NCI-H2196 treated with DMSO at 0.1 percent for 48 hours (cell line): Measurements from ENCODE around the gene SMG6.

ENCODE experiments used
- DNase-seq: peaks from one replicate; lab custom pipeline; 2025; ENCODE audit not compliant: unreplicated experiment; lab: John Stamatoyannopoulos, UW

SMG6 gene

DNA sequence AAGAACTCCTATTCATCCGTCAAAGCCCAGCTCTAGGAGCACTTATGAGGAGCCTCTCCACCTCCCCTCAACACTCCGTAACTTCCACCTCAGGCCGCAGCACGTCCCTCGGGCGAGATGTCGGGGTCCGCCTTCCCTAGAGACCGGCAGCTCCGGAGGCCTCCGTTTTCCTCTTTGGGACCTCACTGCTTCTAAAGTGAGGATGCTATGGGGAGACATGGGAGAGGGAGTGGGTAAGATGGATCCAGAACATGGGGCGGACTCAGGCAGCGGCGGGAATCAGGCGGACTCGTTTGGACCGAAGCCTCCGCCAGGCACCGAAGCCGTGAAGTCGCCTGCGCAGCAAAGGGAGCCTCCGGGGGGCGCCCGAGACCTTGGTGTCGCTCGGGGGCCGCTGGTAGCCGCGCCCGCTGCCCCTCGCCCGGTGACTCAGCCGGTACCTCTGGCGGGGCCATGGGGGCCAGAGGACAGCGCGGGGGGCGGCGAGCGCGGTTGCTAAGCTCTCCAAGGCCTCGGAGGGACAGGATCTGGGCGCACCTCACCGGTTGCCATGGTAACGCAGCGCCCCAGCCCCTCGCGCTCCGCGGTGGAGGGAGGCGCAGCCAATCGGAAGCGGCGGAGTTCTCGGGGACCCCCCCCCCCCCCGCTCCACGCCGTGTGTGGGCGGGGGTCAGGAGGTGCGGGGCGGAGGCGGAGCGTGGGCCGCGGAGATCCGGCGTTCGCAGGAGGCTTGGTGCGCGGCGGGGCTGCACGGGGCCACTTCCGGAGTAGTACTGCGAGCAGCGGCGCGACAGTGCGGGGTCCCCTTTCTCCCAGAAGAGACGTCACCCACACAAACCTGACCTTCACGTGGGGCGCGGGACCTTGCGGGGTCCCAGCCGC, 250.0 kb downstream of the SMG6 start:
- DNase-seq = peak; percentile 19

DNA sequence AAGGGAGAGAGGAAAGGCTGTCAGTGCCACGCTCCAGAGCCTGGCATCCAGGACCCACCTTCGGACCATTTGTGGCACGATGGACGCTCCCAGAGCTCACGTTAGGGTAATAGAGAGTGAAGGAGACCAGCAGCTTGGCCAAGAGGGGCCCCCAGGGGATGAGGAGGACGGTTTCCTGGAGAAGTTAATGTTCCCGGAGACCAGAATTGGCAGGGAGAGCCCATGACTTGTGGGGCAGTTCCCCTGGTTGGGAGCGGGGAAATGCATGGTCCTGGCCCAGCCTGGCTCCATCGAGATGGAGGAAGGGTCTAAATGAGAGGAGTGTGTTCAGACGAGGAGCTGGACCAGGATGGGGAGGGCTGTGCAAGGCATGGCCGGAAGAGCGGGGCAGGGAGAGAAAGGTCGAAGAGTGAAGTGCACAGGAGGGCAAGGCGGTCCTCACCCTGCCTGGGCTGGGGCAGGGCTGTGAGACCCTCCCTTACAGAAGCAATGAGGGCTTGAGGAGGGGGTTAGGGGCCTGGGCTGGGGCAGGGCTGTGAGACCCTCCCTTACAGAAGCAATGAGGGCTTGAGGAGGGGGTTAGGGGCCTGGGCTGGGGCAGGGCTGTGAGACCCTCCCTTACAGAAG, 251.5 kb downstream of the SMG6 start:
- DNase-seq = no peak

DNA sequence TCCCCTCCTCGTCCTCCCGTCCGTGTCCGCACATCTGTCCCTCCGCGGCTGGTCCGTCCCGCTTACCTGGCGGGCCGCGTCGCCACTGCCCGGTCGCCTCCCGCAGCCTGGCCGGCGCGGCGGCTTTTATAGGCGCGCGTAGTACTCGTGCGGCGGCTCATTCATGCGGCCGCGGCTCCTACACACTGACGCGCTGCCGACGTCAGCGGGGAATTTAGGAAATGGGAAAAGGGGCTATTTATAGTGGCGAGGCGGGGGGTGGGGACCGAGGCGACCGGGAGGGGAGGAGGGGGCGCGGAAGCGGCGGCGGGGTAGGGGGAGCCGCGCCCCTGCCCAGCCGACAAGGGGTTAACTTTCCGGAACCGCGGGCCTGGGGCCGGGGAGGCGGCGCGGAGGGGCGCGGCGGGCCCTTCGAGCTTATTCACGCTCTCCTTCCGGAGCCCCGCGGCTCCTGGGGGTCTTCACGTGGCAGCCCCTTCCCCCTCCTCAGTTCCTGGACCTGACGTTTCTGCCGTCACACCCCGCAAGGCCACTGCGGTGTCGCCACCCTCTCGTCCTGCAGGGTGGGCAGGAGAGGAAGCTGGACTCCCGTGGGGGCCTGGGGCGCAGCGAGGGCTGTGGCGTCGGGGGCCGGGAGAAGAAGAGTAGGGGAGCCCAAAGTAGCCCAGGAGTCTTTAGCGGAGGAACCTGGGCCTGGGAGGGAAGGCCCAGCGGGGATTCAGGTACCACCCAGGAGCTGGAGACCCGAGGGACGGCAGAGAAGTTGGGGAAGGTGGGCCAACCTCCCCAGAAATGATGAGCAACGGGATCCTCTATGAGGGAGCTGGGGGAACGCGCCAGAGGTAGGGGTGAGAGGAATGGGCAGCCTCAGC, 252.3 kb downstream of the SMG6 start:
- DNase-seq = no peak

DNA sequence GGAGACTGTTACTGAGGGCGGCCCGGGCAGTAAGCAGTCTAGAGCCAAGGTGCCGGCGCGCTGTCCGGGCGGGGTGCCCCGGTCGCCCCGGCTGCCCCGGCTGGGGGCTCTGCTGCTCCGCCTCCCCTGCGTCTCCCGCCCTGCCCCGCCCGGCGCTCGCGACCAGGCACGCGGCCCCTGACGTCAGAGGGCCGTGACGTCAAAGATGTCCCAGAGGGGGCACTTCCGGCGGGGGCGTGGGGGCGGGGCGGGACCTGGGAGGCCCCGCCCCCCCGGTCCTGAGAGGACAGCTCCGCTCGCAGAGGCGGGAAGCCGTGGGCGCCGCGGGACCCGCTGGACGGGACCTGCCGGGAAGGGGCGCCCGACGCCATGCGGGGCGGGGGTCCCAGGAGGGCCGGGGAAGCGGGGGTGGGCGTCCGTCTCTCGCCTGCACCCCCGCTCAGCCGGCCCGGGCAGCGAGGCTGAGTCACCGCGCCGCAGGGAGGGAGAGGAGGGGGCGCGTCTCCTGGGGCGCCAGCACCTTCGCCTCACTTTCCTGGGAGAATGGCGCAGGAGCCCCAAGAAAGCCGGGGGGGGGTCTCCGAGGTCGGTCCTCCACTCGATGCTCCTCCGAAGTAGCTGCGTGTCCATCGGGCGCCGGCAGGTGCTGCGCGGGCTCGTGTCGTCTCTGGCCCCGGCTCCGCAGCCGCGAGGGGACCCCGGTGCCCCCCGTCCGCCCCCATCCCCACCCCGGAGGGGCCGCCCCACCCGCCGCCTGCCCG, 253.1 kb downstream of the SMG6 start:
- DNase-seq = peak; percentile 26

DNA sequence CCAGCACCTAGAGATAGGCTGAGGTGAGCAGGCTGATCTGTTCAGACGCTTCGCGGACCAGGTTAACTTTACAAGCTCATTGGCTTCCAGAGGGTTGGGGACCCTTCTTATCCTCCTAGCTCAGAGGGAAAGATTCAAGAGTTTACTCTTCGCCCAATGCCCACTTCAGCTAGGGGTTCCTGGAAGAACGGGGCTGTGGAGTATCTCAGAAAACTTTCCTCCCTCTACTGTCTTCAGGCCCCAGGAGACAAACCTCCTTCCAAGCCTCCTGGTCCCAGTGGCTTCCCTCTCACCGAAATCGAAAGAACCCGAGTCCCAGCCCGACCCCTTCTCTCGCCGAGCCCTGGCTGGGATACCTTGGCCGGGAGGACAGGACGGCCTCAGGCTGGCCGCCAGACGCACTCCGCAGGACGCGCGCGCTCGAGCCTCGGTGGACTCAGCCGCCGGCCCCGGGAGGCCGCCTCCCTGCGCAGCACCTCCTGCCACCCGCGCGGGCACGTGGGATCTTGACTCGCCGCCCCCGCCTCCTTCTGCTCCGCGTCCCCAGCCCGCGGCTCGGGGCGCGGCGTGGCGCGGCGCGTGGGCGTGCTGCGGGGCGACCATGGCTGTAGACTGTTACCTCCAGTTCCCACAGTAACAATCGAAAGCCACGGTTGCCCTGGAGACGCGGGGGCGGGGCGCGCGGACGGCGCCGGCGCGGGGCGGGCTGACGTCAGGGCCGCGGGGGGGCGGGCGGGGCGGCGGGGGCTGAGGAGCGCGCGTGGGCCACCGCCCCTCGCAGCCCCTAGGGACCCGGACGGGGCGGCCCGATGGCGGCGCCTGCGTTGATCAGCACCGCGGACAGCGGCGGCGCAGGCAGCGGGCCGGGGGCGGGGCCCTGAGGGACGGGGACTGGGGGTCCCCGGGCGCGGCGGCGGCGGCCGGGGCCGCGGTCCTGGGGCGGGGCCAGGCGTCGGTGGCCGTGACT, 254.0 kb downstream of the SMG6 start:
- no peak for DNase-seq

DNA sequence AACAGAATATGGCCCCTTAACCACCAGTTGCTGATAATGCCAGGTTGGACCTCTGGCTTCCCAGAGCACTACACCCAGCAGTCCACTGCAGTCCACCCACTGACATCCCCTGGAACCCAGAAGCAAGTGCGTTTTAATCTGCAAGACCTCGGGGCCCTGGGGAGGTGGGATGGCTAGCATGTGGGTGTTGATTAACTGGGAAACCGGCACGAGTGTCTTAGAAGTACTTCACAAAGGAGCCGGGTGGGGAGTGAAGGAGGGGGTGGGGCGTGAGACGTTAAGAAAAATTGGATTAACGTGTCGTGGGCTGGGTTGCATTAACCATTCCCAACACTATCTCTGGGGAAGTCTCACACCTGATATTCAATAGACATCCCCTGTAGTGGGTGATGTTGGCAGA, 254.8 kb downstream of the SMG6 start:
- DNase-seq = no peak

DNA sequence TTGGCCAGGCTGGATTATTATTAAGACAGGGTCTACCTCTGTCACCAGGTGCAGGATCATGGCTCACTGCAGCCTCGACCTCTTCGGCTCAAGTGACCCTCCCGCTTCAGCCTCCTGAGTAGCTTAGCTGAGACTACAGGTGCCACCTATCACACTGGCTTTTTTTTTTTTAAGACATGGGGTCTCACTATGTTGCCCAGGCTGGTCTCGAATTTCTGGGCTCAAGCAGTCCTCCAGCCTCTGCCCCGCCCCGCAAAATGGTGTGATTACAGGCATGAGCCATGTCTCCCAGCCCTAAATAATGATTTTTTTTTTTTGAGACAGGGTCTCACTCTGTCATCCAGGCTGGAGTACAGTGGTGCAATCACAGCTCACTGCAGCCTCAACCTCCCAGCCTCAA, 256.0 kb downstream of the SMG6 start:
- no peak for DNase-seq

DNA sequence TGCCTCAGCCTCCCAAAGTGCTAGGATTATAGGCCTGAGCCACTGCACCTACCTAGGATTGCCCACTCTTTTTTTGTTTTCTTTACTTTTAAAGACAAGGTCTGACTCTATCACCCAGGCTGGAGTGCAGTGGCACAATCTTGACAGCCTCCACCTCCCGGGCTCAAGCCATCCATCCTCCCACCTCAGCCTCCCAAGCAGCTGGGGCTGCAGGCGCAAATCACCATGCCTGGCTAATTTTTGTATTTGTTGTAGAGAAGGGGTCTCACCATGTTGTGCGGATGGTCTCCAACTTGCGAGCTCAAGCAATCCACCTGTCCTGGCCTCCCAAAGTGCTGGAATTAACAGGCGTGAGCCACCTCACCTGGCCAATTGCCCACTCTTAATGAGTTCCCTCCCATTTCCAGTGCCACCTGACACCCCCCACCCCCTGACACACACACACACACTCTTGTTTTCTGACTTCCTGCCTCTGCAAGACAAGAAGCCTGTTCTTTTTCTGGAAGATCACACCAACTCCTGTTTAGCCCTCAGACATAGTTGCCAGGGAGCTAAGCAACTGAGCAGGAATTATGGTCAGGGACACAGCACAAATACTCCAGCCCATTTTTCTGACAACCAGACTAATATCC, 259.2 kb downstream of the SMG6 start:
- DNase-seq = no peak

DNA sequence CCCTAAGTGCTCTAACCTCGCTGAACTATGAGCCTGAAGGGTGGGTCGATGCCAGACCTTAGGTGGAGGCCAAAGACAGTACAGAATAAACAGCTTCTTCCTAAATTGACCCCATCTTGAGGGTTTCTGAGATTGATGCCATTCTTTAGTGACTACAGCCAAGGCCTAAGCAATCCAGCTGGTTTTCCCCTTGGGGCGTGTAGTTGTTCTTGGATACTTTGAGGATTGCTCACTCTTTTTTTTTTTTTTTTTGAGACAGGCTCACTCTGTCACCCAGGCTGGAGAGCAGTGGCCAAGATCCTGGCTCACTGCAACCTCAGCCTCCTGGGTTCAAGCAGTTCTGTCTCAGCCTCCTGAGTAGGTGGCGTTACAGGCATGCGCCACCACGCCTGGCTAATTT, 259.8 kb downstream of the SMG6 start:
- DNase-seq = no peak

DNA sequence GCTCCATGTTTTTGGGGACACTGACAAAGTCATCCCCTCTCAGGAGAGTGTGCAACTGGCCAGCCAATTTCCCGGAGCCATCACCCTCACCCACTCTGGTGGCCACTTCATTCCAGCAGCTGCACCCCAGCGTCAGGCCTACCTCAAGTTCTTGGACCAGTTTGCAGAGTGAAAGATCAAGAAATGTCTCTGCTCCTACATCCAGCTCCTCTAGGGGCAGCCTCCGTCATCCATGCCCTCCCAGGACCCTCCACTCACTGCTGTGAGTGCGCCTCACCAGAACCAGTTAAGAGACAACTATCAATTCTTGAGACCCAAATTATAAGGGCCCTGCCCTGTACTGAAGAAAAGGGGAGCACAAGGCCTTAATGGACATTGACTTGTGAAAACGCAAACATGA, 260.7 kb downstream of the SMG6 start:
- DNase-seq = no peak

DNA sequence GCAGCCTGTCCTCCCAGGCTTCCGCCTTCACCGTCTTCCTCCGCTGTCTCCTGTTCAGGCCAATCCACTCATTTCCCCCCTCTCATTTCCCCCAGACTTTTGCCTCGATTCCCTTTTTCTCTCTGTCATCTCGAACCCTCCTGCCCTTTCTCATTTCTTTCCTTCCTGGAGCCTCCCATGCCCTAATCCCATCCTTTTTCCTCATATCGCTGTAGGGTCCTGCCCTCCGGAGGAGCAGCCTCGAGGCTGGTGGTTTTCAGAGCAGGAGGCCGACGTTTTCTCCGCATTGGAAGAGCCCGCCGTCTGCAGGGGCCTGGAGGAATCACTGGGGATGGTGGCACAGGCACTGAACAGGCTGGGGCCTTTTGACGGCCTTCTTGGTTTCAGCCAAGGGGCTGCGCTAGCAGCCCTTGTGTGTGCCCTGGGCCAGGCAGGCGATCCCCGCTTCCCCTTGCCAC, 261.2 kb downstream of the SMG6 start:
- DNase-seq = no peak

DNA sequence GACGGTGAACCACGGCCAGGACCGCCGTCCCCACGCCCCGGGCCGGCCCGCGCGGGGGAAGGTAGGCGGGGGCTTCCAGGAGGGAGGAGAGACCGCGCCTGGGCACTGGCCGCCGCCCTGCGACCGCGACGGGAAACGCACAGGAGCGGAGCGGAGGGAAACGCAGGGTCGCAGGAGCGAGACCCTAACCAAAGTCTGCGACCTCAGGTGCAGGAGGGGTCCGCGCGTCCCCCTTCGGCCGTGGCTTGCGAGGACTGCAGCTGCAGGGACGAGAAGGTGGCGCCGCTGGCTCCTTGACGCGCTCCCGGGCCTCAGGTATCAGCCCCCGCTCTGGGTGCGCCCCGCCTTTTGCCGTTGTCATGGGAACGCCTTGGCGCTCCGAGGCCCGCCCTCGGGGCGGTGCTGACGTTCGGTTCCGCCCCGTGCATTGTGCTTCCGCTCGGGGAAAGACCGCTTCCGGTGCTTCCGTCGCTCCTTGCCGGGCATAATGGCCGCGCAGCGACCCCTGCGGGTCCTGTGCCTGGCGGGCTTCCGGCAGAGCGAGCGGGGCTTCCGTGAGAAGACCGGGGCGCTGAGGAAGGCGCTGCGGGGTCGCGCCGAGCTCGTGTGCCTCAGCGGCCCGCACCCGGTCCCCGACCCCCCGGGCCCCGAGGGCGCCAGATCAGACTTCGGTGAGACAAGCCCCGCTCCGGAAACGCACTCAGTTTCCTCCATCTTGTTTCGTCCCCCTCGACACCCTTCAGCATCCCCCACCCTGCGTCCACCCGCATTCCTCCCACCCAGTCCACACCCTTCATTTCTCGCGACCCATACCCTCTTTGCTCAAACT, 261.8 kb downstream of the SMG6 start, which contains the start of gene OVCA2:
Gene OVCA2 (plus strand): TSS at position 462 of the 829 bp plus-strand sequence. CDS start 26 bp downstream, at position 488.
- DNase-seq = peak; percentile 65

DNA sequence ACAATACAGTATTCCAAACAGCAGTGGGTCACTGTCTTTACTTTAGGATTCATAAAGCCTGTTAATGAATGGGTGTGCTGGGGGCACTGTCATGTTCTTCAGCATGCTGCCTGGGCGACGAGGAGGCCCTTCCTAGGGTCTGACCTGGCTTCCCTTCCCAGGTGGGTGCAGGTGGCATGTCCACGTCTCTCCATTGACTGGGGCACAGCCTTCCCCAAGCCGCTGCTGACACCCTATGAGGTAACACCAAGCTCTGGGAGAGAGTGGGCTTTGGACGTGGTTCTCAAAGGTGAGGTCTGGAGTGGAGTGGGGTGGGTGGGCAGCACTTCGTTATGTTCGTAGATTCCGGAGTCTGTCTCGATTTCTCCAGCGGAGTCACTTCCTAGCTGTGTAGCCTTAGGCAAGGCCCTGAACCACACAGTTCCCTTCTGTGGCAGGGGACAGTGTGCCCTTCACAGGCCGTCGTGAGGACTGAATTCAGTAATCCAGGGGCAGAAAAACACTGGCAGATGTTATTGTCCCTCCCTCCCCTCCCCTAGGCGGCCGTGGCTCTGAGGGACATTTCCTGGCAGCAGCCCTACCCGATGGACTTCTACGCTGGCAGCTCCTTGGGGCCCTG, 262.5 kb downstream of the SMG6 start:
- DNase-seq = no peak

DNA sequence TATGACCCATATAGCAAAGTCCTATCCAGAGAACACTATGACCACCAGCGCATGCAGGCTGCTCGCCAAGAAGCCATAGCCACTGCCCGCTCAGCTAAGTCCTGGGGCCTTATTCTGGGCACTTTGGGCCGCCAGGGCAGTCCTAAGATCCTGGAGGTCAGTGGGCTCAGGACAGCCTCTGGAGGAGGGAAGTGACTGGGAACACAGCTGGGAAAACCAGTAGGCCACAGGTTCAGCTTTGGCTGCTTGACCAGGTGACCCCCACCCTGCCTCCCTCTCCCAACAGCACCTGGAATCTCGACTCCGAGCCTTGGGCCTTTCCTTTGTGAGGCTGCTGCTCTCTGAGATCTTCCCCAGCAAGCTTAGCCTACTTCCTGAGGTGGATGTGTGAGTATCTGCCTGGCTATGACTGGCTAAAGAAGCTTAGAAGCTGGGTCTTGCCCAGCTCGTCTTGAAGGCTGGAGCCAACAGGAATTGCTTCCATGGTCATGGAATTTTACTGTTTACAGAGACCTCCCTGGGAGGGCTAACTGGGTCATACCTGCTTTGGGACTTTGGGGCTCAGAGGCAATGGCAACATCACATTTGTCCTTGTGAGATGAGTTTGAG, 263.3 kb downstream of the SMG6 start:
- DNase-seq = no peak

DNA sequence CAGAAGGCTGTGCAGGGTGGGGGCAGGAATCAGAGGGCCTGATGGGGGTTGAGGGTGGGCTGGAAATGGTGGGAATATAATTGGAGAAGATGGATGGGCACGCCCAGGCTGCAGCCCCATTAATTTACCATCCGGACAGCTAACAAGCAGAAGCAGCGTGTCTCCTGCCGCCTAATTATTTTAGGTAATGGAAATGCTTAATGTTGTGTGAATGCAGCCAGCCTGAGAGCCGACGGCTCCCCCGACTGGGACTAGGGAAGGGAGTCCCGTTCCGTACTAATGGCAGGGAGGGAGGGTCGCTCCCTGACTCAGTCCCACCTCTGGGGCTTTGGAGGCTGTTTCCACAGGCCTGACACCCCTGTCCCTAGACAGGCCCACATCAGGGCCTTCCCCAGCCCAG, 266.4 kb downstream of the SMG6 start:
- no peak for DNase-seq

DNA sequence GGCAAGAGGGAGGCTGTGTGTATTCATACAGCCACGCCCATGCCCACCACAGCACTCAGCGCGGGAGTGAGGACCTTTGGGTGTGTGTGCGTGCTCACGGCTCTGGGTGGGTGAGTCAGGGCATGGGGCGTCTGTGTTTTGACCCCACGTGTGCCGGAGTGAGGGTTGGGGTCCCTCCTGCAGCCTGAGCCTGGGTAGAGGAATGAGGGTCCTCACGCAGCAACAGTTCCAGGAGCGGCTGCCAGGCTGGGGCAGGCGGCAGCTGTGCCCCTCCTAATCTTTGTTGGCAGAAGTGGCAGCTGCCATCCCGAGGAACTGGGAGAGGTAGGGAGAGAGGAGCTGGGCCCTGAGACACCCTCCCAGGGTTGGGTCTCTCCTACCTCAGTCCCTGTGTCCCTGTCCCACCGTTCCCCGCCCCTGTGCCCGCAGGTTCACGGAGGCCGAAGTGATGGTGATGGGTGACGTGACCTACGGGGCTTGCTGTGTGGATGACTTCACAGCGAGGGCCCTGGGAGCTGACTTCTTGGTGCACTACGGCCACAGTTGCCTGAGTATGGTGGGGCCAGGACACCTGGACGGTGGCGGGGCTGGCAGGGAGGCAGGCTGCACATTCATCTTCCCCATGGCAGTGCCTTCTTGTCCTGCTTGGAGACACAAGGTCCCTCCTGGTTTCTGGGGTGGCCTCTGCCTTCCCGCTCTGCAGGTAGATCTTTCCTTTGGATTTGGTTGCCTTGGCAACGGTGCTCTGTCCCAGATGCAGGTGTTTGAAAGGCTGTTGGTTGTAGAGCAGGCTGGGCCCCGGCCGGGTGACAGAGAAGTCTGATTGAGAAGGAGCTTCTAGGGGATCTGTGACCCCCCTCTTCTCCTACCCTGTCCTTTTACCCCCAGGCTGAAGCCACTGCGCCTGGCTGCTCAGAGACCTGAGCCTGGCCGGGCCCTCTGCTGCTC, 267.8 kb downstream of the SMG6 start:
- DNase-seq = no peak
